ENCODE data around the gene TRMT10B.

Gene TRMT10B

GRCh38 chr9:37784291-37784615 is 30.6 kb downstream of the TRMT10B start:
- H3K4ac ChIP-seq (ENCODE audit: low read depth, low read length): no peak overlapping the region
- H3K9ac ChIP-seq (ENCODE audit: low read length): peak overlapping the region; percentile 98
- peaks cover 21% of the 10 kb centered on the region for H3K79me2 ChIP-seq (ENCODE audit: control insufficient read depth, insufficient read depth, low read length)
- H2AK5ac ChIP-seq (ENCODE audit: low read length): no peak overlapping the region
- H3K18ac ChIP-seq (ENCODE audit: low read length): no peak overlapping the region
- no peak overlapping the region for H4K5ac ChIP-seq (ENCODE audit: low read length)
- WGBS (ENCODE audit: extremely low coverage, insufficient coverage, low lambda C conversion rate): no CpG with 5 or more reads among the region's 6 CpGs
- H3K4me1 ChIP-seq (ENCODE audit: control insufficient read depth, low read depth, low read length): no peaks in the 10 kb centered on the region
- peak overlapping the region; percentile 0 for H4K8ac ChIP-seq (ENCODE audit: low read depth, low read length)
- H3K36me3 ChIP-seq (ENCODE audit: control insufficient read depth, insufficient read depth, low read length): peaks cover 9% of the 10 kb centered on the region
- no peaks in the 10 kb centered on the region for H3K27me3 ChIP-seq (ENCODE audit: insufficient read depth, low read length, poor library complexity)
- peak overlapping the region; percentile 99 for H3K4me3 ChIP-seq (ENCODE audit: low read length)
- no peak overlapping the region for H3K27ac ChIP-seq (ENCODE audit: low read depth, low read length)
- H3K79me1 ChIP-seq (ENCODE audit: low read length): peaks cover 17% of the 10 kb centered on the region
- H2BK5ac ChIP-seq (ENCODE audit: low read length): no peak overlapping the region
- H3K56ac ChIP-seq (ENCODE audit: low read length): peak overlapping the region; percentile 99
- no peak overlapping the region for H2BK15ac ChIP-seq (replicated peaks; ENCODE audit: low read depth)
- H3K23ac ChIP-seq (ENCODE audit: low read length): no peak overlapping the region
- peak overlapping the region; percentile 82 for H3K4me2 ChIP-seq (ENCODE audit: low read length)
- no peak overlapping the region for H2BK120ac ChIP-seq (ENCODE audit: low read depth, low read length)
- no peak for DNase-seq

GRCh38 chr9:37784616-37785483 is 31.2 kb downstream of the TRMT10B start, which contains the start of gene EXOSC3:
Gene EXOSC3 (minus strand): TSS chr9:37785064. CDS start chr9:37785044, 20 bp downstream.
- Histone ChIP-seq H3K18ac (ENCODE audit: low read length) (peak within 1 kb of the TSS; percentile 52), H3K4me3 (ENCODE audit: low read length) (peak within 1 kb of the TSS; percentile 99), H3K4me2 (ENCODE audit: low read length) (peak within 1 kb of the TSS; percentile 82), H2BK15ac (replicated peaks; ENCODE audit: low read depth) (no peak within 1 kb of the TSS), H2BK120ac (ENCODE audit: low read depth, low read length) (no peak within 1 kb of the TSS), H3K4ac (ENCODE audit: low read depth, low read length) (no peak within 1 kb of the TSS), H3K27me3 (ENCODE audit: insufficient read depth, low read length, poor library complexity) (no peaks in the 10 kb centered on the region), H2BK5ac (ENCODE audit: low read length) (no peak within 1 kb of the TSS), H3K56ac (ENCODE audit: low read length) (peak within 1 kb of the TSS; percentile 99), H3K79me1 (ENCODE audit: low read length) (peaks cover 17% of the 10 kb centered on the region), H3K27ac (ENCODE audit: low read depth, low read length) (peak within 1 kb of the TSS; percentile 72), H3K4me1 (ENCODE audit: control insufficient read depth, low read depth, low read length) (no peaks in the 10 kb centered on the region), H2AK5ac (ENCODE audit: low read length) (no peak within 1 kb of the TSS), H3K9ac (ENCODE audit: low read length) (peak within 1 kb of the TSS; percentile 98), H4K5ac (ENCODE audit: low read length) (no peak within 1 kb of the TSS), H3K79me2 (ENCODE audit: control insufficient read depth, insufficient read depth, low read length) (peaks cover 21% of the 10 kb centered on the region), H3K36me3 (ENCODE audit: control insufficient read depth, insufficient read depth, low read length) (peaks cover 9% of the 10 kb centered on the region), H4K8ac (ENCODE audit: low read depth, low read length) (peak within 1 kb of the TSS; percentile 0), H3K23ac (ENCODE audit: low read length) (no peak within 1 kb of the TSS)
- peak; percentile 97 for DNase-seq
- WGBS (ENCODE audit: extremely low coverage, insufficient coverage, low lambda C conversion rate): no CpG with 5 or more reads among the region's 73 CpGs

- DNase-seq: no peak
- no CpG with 5 or more reads among the region's 45 CpGs for WGBS (ENCODE audit: extremely low coverage, insufficient coverage, low lambda C conversion rate)
Measured at GRCh38 chr9:37787059-37787458, 33.5 kb downstream of the TRMT10B start.

GRCh38 chr9:37788332-37788731 is 34.7 kb downstream of the TRMT10B start:
- H3K9ac ChIP-seq (ENCODE audit: low read length): no peak overlapping the region
- no CpG with 5 or more reads among the region's 6 CpGs for WGBS (ENCODE audit: extremely low coverage, insufficient coverage, low lambda C conversion rate)
- DNase-seq: no peak
- H3K18ac ChIP-seq (ENCODE audit: low read length): no peak overlapping the region
- H3K27me3 ChIP-seq (ENCODE audit: insufficient read depth, low read length, poor library complexity): no peaks in the 10 kb centered on the region
- no peak overlapping the region for H3K4ac ChIP-seq (ENCODE audit: low read depth, low read length)
- H3K4me2 ChIP-seq (ENCODE audit: low read length): no peak overlapping the region
- H4K5ac ChIP-seq (ENCODE audit: low read length): no peak overlapping the region
- no peak overlapping the region for H2AK5ac ChIP-seq (ENCODE audit: low read length)
- H3K36me3 ChIP-seq (ENCODE audit: control insufficient read depth, insufficient read depth, low read length): peaks cover under 1% of the 10 kb centered on the region
- no peak overlapping the region for H4K8ac ChIP-seq (ENCODE audit: low read depth, low read length)
- H2BK5ac ChIP-seq (ENCODE audit: low read length): no peak overlapping the region
- H3K79me2 ChIP-seq (ENCODE audit: control insufficient read depth, insufficient read depth, low read length): peaks cover 13% of the 10 kb centered on the region
- H3K27ac ChIP-seq (ENCODE audit: low read depth, low read length): no peak overlapping the region
- no peak overlapping the region for H3K4me3 ChIP-seq (ENCODE audit: low read length)
- no peak overlapping the region for H3K23ac ChIP-seq (ENCODE audit: low read length)
- H3K79me1 ChIP-seq (ENCODE audit: low read length): peaks cover 3% of the 10 kb centered on the region
- H2BK15ac ChIP-seq (replicated peaks; ENCODE audit: low read depth): no peak overlapping the region
- no peaks in the 10 kb centered on the region for H3K4me1 ChIP-seq (ENCODE audit: control insufficient read depth, low read depth, low read length)
- H2BK120ac ChIP-seq (ENCODE audit: low read depth, low read length): no peak overlapping the region
- no peak overlapping the region for H3K56ac ChIP-seq (ENCODE audit: low read length)

More at GRCh38 chr9:37787059-37787458, 33.5 kb downstream of the TRMT10B start:
- Histone ChIP-seq H4K8ac (ENCODE audit: low read depth, low read length) (no peak overlapping the region), H3K27ac (ENCODE audit: low read depth, low read length) (no peak overlapping the region), H4K5ac (ENCODE audit: low read length) (no peak overlapping the region), H3K36me3 (ENCODE audit: control insufficient read depth, insufficient read depth, low read length) (peaks cover 8% of the 10 kb centered on the region), H3K4me3 (ENCODE audit: low read length) (no peak overlapping the region), H3K9ac (ENCODE audit: low read length) (no peak overlapping the region), H3K56ac (ENCODE audit: low read length) (no peak overlapping the region), H2BK15ac (replicated peaks; ENCODE audit: low read depth) (no peak overlapping the region), H3K18ac (ENCODE audit: low read length) (no peak overlapping the region), H3K27me3 (ENCODE audit: insufficient read depth, low read length, poor library complexity) (no peaks in the 10 kb centered on the region), H3K4me1 (ENCODE audit: control insufficient read depth, low read depth, low read length) (no peaks in the 10 kb centered on the region), H2BK5ac (ENCODE audit: low read length) (no peak overlapping the region), H3K79me2 (ENCODE audit: control insufficient read depth, insufficient read depth, low read length) (peaks cover 21% of the 10 kb centered on the region), H3K79me1 (ENCODE audit: low read length) (peaks cover 12% of the 10 kb centered on the region), H2AK5ac (ENCODE audit: low read length) (no peak overlapping the region), H3K4me2 (ENCODE audit: low read length) (no peak overlapping the region), H3K23ac (ENCODE audit: low read length) (no peak overlapping the region), H3K4ac (ENCODE audit: low read depth, low read length) (no peak overlapping the region), H2BK120ac (ENCODE audit: low read depth, low read length) (no peak overlapping the region)

GRCh38 chr9:37790096-37790495 is 36.5 kb downstream of the TRMT10B start:
- Histone ChIP-seq H3K23ac (ENCODE audit: low read length) (no peak overlapping the region), H3K18ac (ENCODE audit: low read length) (no peak overlapping the region), H3K79me2 (ENCODE audit: control insufficient read depth, insufficient read depth, low read length) (no peaks in the 10 kb centered on the region), H3K56ac (ENCODE audit: low read length) (no peak overlapping the region), H2BK120ac (ENCODE audit: low read depth, low read length) (no peak overlapping the region), H3K4me1 (ENCODE audit: control insufficient read depth, low read depth, low read length) (no peaks in the 10 kb centered on the region), H3K79me1 (ENCODE audit: low read length) (no peaks in the 10 kb centered on the region), H4K5ac (ENCODE audit: low read length) (no peak overlapping the region), H3K4me2 (ENCODE audit: low read length) (no peak overlapping the region), H2BK5ac (ENCODE audit: low read length) (no peak overlapping the region), H3K27me3 (ENCODE audit: insufficient read depth, low read length, poor library complexity) (no peaks in the 10 kb centered on the region), H3K4me3 (ENCODE audit: low read length) (no peak overlapping the region), H2AK5ac (ENCODE audit: low read length) (no peak overlapping the region), H3K27ac (ENCODE audit: low read depth, low read length) (no peak overlapping the region), H2BK15ac (replicated peaks; ENCODE audit: low read depth) (no peak overlapping the region), H3K9ac (ENCODE audit: low read length) (no peak overlapping the region), H4K8ac (ENCODE audit: low read depth, low read length) (no peak overlapping the region), H3K36me3 (ENCODE audit: control insufficient read depth, insufficient read depth, low read length) (no peaks in the 10 kb centered on the region), H3K4ac (ENCODE audit: low read depth, low read length) (no peak overlapping the region)
- WGBS (ENCODE audit: extremely low coverage, insufficient coverage, low lambda C conversion rate): no CpG with 5 or more reads among the region's 2 CpGs
- DNase-seq: no peak
